Stimulated activated CD4-positive, alpha-beta T cell treated with anti-CD3 and anti-CD28 coated beads, Interleukin-12 subunit alpha, Interleukin-12 subunit beta, amount 100 ng/mL, for 24 hours (primary cell): ENCODE measurements around the gene WFDC2.
"Not testable (repeated sequence)": the region's sequence is repeated elsewhere in the genome, so short reads cannot be mapped to it uniquely, and the experiment has no call there.

Source experiments
- DNase-seq, 2 experiments: peaks; one replicate each; pipeline ENCODE4 v3.0.0-alpha.2; 2020; ENCODE audit warnings: low read depth in 2 of 2

Gene WFDC2

DNA sequence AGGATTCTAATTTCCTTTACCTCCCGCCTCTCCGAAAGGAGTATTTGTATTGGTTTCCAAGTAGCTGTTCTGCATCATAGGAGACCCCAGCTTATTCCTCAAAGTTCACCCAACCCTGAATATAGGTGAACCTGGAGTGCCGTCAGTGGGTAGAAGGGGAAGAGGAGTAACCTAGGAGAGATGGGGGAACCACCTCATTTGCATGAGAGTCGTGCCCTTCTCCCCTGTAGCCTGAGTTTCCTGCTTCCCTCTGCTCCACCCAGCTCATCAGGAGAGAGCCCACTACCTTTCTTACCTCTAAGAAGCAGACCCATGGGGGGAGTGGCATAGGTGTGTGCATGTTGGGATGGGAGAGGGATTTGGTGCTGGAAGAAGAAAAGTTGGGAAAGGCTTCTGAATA is 17.3 kb upstream of the WFDC2 start:
- no peak for DNase-seq

GRCh38 chr20:45452772-45453691 is 16.5 kb upstream of the WFDC2 start:
- no peak for DNase-seq

DNA sequence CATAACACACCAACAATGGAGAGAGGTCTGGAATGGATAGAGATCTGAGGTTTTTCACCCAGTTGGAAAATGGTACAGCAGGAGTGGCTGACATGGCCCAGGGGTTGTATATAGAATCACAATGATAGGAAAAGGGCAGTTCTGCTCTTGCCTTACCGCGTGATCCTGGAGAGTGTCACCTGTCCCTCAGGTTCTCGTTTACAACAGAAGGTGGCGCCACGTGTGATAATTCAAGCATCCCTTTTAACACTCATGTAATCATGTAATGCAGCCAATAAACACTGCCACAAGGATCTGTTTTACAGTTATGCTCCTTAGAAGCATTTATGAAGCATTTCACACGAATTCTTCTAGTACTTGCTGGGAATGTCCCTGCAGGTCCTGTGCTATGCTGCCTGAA is 12.9 kb upstream of the WFDC2 start:
- peak in 1 of 2 experiments; percentile 28 for DNase-seq

- DNase-seq = no peak
Measured at GRCh38 chr20:45459606-45460005, 9.9 kb upstream of the WFDC2 start.

- no peak for DNase-seq
Measured at GRCh38 chr20:45461225-45461624, 8.3 kb upstream of the WFDC2 start.

DNA sequence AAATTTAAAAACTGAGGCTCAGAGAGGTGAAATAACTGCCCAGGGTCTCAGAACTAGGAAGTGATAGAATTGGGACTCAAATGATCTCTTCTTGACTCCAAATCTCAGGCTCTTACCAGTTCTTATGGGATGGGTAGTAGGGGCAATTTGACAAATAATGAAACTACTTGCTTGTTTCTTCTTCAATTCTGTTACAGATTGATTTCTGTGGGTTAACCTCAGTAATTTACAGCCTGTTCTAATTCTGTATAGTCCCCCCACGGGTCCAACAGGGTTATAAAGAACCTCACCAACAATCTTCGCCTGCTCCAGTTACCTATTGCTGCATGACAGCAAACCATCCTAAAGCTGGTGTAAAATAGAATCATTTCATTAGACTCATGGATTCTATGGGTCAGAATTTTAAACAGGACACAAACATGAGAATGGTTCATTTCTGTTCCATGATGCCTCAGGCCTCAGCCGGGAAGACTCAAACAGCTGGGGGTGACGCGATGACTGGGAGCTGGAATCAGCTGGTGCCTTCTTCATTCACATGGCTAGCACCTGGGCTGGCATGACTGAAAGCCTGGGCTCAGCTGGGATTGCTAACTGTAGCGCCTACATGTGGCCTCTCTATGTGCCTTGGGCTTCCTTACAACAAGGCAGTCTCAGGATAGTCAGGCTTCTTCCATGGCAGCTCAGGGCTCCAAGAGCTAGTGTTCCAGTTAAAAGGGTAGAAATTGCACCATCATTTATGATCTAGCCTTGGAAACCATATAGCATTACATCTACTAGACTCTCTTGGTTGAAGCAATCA is 6.6 kb upstream of the WFDC2 start:
- no peak for DNase-seq

GRCh38 chr20:45463709-45464108 is 5.8 kb upstream of the WFDC2 start:
- DNase-seq = no peak

DNA sequence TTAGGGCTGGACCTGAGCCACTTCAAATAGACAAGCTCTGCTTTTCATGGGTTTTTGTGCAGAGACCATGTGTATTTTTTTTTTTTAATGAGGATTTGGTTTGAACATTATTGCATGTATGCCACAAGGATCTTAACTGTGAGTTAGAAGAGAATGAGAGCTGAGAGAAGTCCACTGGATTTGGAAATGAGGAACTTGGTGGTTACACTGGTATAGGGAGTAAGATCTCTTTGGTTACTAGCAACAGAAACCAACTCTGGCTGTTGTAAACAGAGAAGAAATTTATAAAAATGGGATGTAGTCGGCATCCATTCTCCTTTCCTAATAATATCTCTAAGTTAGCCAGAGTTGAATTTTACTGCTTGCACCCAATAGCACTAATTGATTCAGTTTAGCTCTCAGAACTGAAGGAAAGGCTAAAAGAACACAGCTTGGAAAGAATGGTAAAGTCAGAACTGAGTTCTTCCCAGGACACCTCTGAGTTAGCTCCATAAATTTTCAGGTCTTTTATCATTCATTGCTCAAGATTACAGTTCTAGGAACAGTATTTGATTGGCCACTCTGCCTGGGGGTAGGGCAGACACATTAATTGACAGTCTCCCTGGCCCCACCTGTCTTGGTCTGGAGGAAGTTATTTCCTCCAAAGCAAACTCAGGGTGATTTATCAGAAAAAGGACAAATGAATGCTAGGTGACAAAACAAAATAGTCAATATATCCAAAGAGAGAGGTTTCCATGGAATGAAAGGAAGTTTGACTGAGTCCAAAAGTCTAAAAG is 3.9 kb upstream of the WFDC2 start:
- no peak for DNase-seq

- DNase-seq = no peak
Measured at GRCh38 chr20:45467172-45467571, 2.4 kb upstream of the WFDC2 start.

- DNase-seq = no peak
Measured at GRCh38 chr20:45467861-45468260, 1.7 kb upstream of the WFDC2 start.

- DNase-seq = peak in 1 of 2 experiments; percentile 22
Measured at GRCh38 chr20:45470262-45470931, 844 bp downstream of the WFDC2 start.

DNA sequence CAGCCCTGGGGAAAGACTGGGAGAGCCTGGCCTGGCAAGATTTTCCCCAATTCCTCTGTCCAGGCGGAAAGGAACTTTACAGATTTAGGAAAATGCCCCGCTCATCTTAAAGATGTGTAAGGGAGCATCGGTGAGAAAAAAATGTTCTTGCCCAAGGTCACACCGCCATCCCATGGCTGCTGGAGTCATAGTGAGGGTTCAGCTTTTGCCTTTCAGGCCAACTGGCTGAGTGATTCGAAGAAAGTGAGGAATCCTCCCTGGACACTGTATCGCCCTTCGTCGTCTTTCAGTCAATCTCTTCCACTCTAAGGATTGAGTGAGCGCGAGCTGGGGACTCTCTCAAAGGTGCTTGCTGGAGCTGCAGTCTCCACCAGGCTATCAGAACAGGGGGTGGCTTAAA is 1.4 kb downstream of the WFDC2 start:
- no peak for DNase-seq

DNA sequence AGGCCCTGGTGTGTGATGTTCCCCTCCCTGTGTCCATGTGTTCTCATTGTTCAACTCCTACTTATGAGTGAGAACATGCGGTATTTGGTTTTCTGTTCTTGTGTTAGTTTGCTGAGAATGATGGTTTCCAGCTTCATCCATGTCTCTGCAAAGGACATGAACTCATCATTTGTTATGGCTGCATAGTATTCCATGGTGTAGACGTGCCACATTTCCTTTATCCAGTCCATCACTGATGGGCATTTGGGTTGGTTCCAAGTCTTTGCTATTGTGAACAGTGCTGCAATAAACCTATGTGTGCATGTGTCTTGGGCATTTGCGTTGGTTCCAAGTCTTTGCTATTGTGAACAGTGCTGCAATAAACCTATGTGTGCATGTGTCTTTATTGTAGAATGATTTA is 2.7 kb downstream of the WFDC2 start:
- not testable (repeated sequence) for DNase-seq

GRCh38 chr20:45477530-45478148 is 8.1 kb downstream of the WFDC2 start:
- not testable (repeated sequence) for DNase-seq

DNA sequence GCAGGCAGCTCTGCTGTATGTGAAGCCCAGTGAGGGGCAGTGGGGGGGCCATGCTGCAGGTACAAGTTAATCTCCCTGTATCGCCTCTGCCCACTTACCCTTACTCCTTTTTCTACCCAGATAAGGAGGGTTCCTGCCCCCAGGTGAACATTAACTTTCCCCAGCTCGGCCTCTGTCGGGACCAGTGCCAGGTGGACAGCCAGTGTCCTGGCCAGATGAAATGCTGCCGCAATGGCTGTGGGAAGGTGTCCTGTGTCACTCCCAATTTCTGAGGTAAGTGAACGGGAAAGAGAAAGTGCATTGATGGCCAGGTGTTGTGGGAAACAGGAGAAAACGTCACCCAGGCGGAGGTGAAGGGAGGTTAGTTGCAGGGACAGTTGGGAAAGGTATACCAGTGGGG is 10.3 kb downstream of the WFDC2 start:
- DNase-seq = no peak

DNA sequence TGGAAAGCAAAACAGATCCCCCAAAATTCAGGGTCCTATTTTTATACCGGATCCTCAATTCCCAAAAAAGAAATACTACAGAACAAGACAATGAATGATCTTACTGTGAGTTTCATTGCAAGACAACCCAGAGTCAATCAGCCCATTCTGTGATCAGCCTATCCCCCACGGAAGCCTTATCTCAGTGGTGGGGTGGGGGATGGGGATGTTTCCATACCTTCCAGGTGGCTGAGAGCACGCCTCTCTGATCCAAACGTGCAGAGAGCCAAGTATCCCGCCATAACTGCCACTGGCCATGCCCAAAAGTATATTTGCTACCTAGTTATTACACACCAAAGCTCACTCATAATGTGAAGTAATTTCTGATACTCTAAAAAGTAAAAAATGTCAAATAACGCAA is 15.1 kb downstream of the WFDC2 start:
- no peak for DNase-seq

DNA sequence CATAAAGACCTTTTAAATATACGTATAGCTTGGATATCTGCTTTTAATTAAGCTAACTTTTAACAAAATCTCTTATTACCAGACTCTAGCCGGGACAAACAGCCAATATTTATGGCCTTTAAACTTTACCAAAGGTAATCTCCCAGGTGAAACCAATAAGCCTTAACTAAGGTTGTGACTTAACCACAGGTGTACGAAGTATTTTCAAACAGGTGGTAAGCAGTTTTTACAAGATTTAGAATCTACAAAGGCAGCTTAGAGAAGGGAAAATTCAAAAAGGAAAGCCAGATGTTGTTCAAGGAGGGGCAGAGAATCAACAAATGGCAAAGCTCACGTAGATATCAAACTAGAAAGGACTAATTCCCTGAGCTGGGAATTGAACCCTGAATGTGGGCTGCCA is 15.8 kb downstream of the WFDC2 start:
- DNase-seq = no peak

DNA sequence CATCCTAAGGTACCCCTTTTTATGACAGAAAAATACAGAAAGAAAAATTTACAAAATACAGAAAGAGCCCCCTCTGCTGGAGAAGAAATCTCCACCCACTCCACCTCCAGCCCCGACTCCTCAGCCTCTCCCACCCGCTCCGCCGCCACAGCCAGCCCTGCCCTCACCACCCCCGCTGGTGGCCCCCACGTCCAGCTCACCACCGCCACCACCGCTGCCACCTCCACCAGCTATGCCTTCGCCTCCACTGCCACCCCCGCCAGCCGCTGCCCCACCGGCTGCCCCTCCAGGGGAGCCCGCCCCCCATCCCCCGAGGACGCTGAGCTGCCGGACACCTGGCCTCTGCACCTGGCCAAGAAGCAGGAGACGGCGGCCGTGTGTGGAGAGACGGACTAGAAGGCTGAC is 17.7 kb downstream of the WFDC2 start:
- no peak for DNase-seq

DNA sequence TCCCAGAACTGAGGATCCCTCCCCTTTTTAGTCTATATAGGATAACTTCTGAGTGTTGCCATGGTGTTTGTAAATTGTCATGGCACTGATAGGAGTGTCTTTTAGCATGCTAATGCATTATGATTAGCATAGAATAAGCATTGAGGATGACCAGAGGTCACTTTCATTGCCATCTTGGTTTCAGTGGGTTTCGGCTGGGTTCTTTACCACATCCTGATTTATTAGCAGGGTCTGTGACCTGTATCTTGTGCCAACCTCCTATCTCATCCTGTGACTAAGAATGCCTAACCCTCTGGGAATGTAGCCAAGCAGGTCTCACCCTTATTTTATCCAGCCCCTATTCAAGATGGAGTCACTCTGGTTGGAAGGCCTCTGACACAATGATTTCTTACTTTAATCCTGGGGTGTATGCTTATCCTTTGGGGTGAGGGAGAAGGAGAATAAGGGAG is 19.6 kb downstream of the WFDC2 start:
- DNase-seq = no peak

GRCh38 chr20:45495501-45495941 is 26.0 kb downstream of the WFDC2 start:
- no peak for DNase-seq

DNA sequence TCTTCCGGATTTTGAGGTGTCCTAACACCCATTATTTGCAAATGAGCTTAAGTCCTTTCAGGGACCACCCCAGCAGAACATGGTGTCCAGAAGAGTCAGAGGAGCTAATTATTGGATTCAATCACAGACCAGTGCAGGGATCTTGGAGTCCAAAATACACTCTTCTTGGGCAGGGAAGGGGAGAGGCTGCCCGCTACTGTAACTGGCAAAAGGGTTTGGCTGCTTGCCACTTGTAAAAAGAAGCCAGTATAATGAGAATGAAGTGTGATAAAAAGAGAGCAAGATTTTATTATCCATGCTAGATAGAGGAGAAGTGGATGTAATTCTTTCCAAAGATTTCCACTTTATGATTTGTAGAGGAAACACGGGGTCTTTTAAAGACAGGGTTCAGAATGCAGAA is 26.6 kb downstream of the WFDC2 start:
- no peak for DNase-seq
